H9 (cell line): ENCODE data around the gene WAPL. TPM values are rescaled to one million over a fixed set of nuclear protein-coding genes. Genes with fewer than 3 reads are reported as not detected.

Experiments used
- DNase-seq: peaks from one replicate; pipeline ENCODE4 v3.0.0-alpha.2; 2017
- H2AFZ ChIP-seq: one replicate; pipeline ENCODE4 v1.6.1; 2013; ENCODE audit warnings: mild to moderate bottlenecking, low read length, control low read depth, moderate library complexity
- H2AK5ac ChIP-seq: 2 replicates; pipeline ENCODE4 v1.6.1; 2013; ENCODE audit warnings: low read length, control low read depth, mixed read lengths; ENCODE audit not compliant: insufficient read length
- H2BK120ac ChIP-seq: one replicate; pipeline ENCODE4 v1.6.1; 2013; ENCODE audit warnings: low read depth, mild to moderate bottlenecking, low read length, control low read depth, inconsistent platforms; ENCODE audit not compliant: poor library complexity, severe bottlenecking
- H2BK12ac ChIP-seq: 2 replicates; pipeline ENCODE4 v1.6.1; 2013; ENCODE audit warnings: low read length, control low read depth, mixed read lengths, low read depth; ENCODE audit not compliant: insufficient read length
- H2BK15ac ChIP-seq: 2 replicates; pipeline ENCODE4 v1.6.1; 2013; ENCODE audit warnings: low read depth, low read length, control low read depth
- H2BK20ac ChIP-seq: one replicate; pipeline ENCODE4 v1.6.1; 2013; ENCODE audit warnings: low read depth, mild to moderate bottlenecking, low read length, control low read depth, inconsistent platforms; ENCODE audit not compliant: poor library complexity, severe bottlenecking
- H2BK5ac ChIP-seq: 2 replicates; pipeline ENCODE4 v1.6.1; 2013; ENCODE audit warnings: low read length, control low read depth, mixed read lengths; ENCODE audit not compliant: insufficient read length
- H3K14ac ChIP-seq: 2 replicates; pipeline ENCODE4 v1.6.1; 2013; ENCODE audit warnings: low read length, control low read depth; ENCODE audit not compliant: insufficient read depth
- H3K18ac ChIP-seq: 2 replicates; pipeline ENCODE4 v1.6.1; 2013; ENCODE audit warnings: low read depth, mild to moderate bottlenecking, mixed read lengths, low read length, control low read depth; ENCODE audit not compliant: insufficient read length
- H3K23ac ChIP-seq: 2 replicates; pipeline ENCODE4 v1.6.1; 2013; ENCODE audit warnings: low read length, control low read depth, mixed read lengths, low read depth; ENCODE audit not compliant: insufficient read length
- H3K23me2 ChIP-seq: 2 replicates; pipeline ENCODE4 v1.6.1; 2013; ENCODE audit warnings: low read depth, mild to moderate bottlenecking, mixed read lengths, low read length, control low read depth; ENCODE audit not compliant: insufficient read length, poor library complexity, severe bottlenecking
- H3K27ac ChIP-seq: 2 replicates; pipeline ENCODE4 v1.5.1; 2013; ENCODE audit warnings: low read length, control low read depth, mixed read lengths, low read depth; ENCODE audit not compliant: insufficient read length
- H3K27me3 ChIP-seq: 2 replicates; pipeline ENCODE4 v1.6.1; 2013; ENCODE audit warnings: low read length, control low read depth, inconsistent platforms; ENCODE audit not compliant: insufficient read depth
- H3K4ac ChIP-seq: 2 replicates; pipeline ENCODE4 v1.6.1; 2013; ENCODE audit warnings: low read depth, mild to moderate bottlenecking, control low read depth, inconsistent platforms, low read length, moderate library complexity
- H3K4me1 ChIP-seq: 2 replicates; pipeline ENCODE4 v1.6.1; 2013; ENCODE audit warnings: low read length, control low read depth, inconsistent platforms; ENCODE audit not compliant: insufficient read depth
- H3K4me2 ChIP-seq: 2 replicates; pipeline ENCODE4 v1.6.1; 2013; ENCODE audit warnings: low read length, control low read depth, mixed read lengths; ENCODE audit not compliant: insufficient read length, insufficient read depth
- H3K56ac ChIP-seq: 2 replicates; pipeline ENCODE4 v1.6.1; 2013; ENCODE audit warnings: low read depth, mild to moderate bottlenecking, mixed read lengths, low read length, control low read depth; ENCODE audit not compliant: insufficient read length
- H3K79me1 ChIP-seq: 2 replicates; pipeline ENCODE4 v1.6.1; 2013; ENCODE audit warnings: low read depth, mild to moderate bottlenecking, moderate library complexity, low read length, control low read depth, inconsistent platforms; ENCODE audit not compliant: insufficient read depth, poor library complexity, severe bottlenecking
- H3K79me2 ChIP-seq: 2 replicates; pipeline ENCODE4 v1.6.1; 2013; ENCODE audit warnings: low read length, control low read depth, inconsistent platforms; ENCODE audit not compliant: insufficient read depth
- H3K9ac ChIP-seq: 2 replicates; pipeline ENCODE4 v1.6.1; 2013; ENCODE audit warnings: low read length, control low read depth, mixed read lengths; ENCODE audit not compliant: insufficient read length; ENCODE audit errors: extremely low read depth
- H3K9me3 ChIP-seq: one replicate; pipeline ENCODE4 v1.6.1; 2013; ENCODE audit warnings: low read depth, low read length, inconsistent platforms; ENCODE audit not compliant: control insufficient read depth
- H3T11ph ChIP-seq: one replicate; pipeline ENCODE4 v1.6.1; 2013; ENCODE audit warnings: mild to moderate bottlenecking, low read length, control low read depth, inconsistent platforms
- H4K20me1 ChIP-seq: one replicate; pipeline ENCODE4 v1.6.1; 2013; ENCODE audit not compliant: control insufficient read depth, insufficient read length, insufficient read depth
- H4K5ac ChIP-seq: 2 replicates; pipeline ENCODE4 v1.6.1; 2013; ENCODE audit warnings: low read depth, mild to moderate bottlenecking, mixed read lengths, low read length, control low read depth; ENCODE audit not compliant: insufficient read length
- H4K8ac ChIP-seq: replicated peaks from 2 replicates; pipeline ENCODE4 v1.6.1; 2013; ENCODE audit warnings: low read length, control low read depth, mixed read lengths, low read depth; ENCODE audit not compliant: insufficient read length
- H4K91ac ChIP-seq: 2 replicates; pipeline ENCODE4 v1.6.1; 2013; ENCODE audit warnings: low read depth, mild to moderate bottlenecking, moderate library complexity, mixed read lengths, low read length, control low read depth; ENCODE audit not compliant: insufficient read length
- H3K27ac Mint-ChIP-seq, 3 experiments: 2 replicates in 2 of 3; 3 replicates in 1 of 3; pipeline ENCODE4 v1.8.0; 2020 to 2021; ENCODE audit warnings: mixed read lengths in 3 of 3, mild to moderate bottlenecking in 1 of 3, moderate library complexity in 1 of 3
- H3K27me3 Mint-ChIP-seq: 2 replicates; pipeline ENCODE4 v1.8.0; 2021; ENCODE audit warnings: low read depth, mild to moderate bottlenecking, moderate library complexity, mixed read lengths
- H3K36me3 Mint-ChIP-seq, 3 experiments: 2 replicates in 2 of 3; 3 replicates in 1 of 3; pipeline ENCODE4 v1.8.0; 2020 to 2021; ENCODE audit warnings: low read depth in 3 of 3, mixed read lengths in 3 of 3; ENCODE audit not compliant: insufficient read depth in 1 of 3
- H3K4me1 Mint-ChIP-seq, 2 experiments: 2 replicates each; pipeline ENCODE4 v1.8.0; 2020; ENCODE audit warnings: mixed read lengths in 2 of 2
- H3K4me3 Mint-ChIP-seq, 2 experiments: 2 replicates in 1 of 2; 3 replicates in 1 of 2; pipeline ENCODE4 v1.8.0; 2020 to 2021; ENCODE audit warnings: mild to moderate bottlenecking in 2 of 2, mixed read lengths in 2 of 2, moderate library complexity in 1 of 2
- H3K9me3 Mint-ChIP-seq, 2 experiments: 2 replicates in 1 of 2; 3 replicates in 1 of 2; pipeline ENCODE4 v1.8.0; 2020; ENCODE audit warnings: mild to moderate bottlenecking in 2 of 2, mixed read lengths in 2 of 2, moderate library complexity in 1 of 2
- CTCF ChIP-seq: fragments of 200-600 bp; sonication (generic); conservative IDR thresholded peaks from 3 replicates; pipeline ENCODE4 v1.8.0; 2021; ENCODE audit warnings: antibody characterized with exemption, mild to moderate bottlenecking
- WGBS: extraction: QIAGEN DNeasy Blood & Tissue Kit; methylation state at CpG from one replicate; pipeline ENCODE4 v1.1.7; 2013; ENCODE audit warnings: missing lambda C conversion rate, low lambda C conversion rate, mixed read lengths; ENCODE audit not compliant: insufficient read length; ENCODE audit errors: extremely low coverage; 5-methylcytosine and 5-hydroxymethylcytosine counted together
- total RNA-seq: library from RNA; stranded (reverse); gene quantifications from 2 replicates; pipeline ENCODE4 v1.2.1, GENCODE V29; 2021

WAPL gene
- total RNA-seq, 1 experiment from 2014 or later: 61.4 TPM

- Histone ChIP-seq H2BK5ac (no peak overlapping the region), H2AK5ac (no peak overlapping the region), H3K9ac (no peak overlapping the region), H3K14ac (no peak overlapping the region), H3K18ac (no peak overlapping the region), H3K4me1 (no peaks in the 10 kb centered on the region), H4K91ac (no peak overlapping the region), H4K20me1 (no peaks in the 10 kb centered on the region), H2BK12ac (no peak overlapping the region), H3K23ac (no peak overlapping the region), H2BK15ac (no peak overlapping the region), H3K23me2 (peaks cover 5% of the 10 kb centered on the region), H2BK20ac (no peak overlapping the region), H3K9me3 (no peaks in the 10 kb centered on the region), H3K4ac (no peak overlapping the region), H3K79me2 (no peaks in the 10 kb centered on the region), H2AFZ (no peak overlapping the region), H2BK120ac (no peak overlapping the region), H3T11ph (no peak overlapping the region), H3K56ac (no peak overlapping the region), H3K4me2 (no peak overlapping the region), H3K79me1 (no peaks in the 10 kb centered on the region), H4K8ac (no peak overlapping the region), H3K27ac (no peak overlapping the region), H4K5ac (no peak overlapping the region), H3K27me3 (no peaks in the 10 kb centered on the region)
- peaks cover 15 to 29% of the 10 kb centered on the region in 2 experiments for H3K4me1 Mint-ChIP-seq
- DNase-seq: no peak
- H3K27me3 Mint-ChIP-seq: peaks cover 70% of the 10 kb centered on the region
- no CpG with 5 or more reads among the region's 12 CpGs for WGBS
- H3K36me3 Mint-ChIP-seq: no peaks in the 10 kb centered on the region
- TF ChIP-seq CTCF: no peak
- no peak overlapping the region for H3K4me3 Mint-ChIP-seq
- no peaks in the 10 kb centered on the region for H3K9me3 Mint-ChIP-seq
- H3K27ac Mint-ChIP-seq: no peak overlapping the region
Measured at GRCh38 chr10:86391986-86392722, 129.4 kb downstream of the WAPL start.
